NCI-H460 (cell line): ENCODE measurements around the gene GPSM3. TPM values are rescaled to one million over a fixed set of nuclear protein-coding genes. Genes with fewer than 3 reads are reported as not detected.
A peak's percentile ranks its signal among the peaks of the same experiment; 100 is the strongest.

Experiments
- DNase-seq: peaks from one replicate; pipeline ENCODE4 v3.0.0-alpha.2; 2016; ENCODE audit warnings: low read depth; ENCODE audit errors: extremely low read depth
- total RNA-seq: library from RNA; depleted of rRNA; stranded (reverse); fragments of >200 nt; shearing (Covaris generic); gene quantifications from 2 replicates; pipeline ENCODE4 v1.2.3, GENCODE V29; 2014

The GPSM3 gene
- total RNA-seq, 1 experiment from 2014 or later, result 0.92 TPM

GRCh38 chr6:32175711-32176475 lies 16.6 kb downstream of the GPSM3 start, which contains the start of gene AGPAT1:
AGPAT1 (minus strand) TSS chr6:32176084; CDS start chr6:32171496, 4,588 bp downstream.
- DNase-seq, result peak; percentile 90

GRCh38 chr6:32175322-32175710 lies 17.1 kb downstream of the GPSM3 start:
- no peak for DNase-seq

- no peak for DNase-seq
Measured at GRCh38 chr6:32174416-32174815, 18.0 kb downstream of the GPSM3 start.

- no peak for DNase-seq
Measured at GRCh38 chr6:32173051-32173727, 19.3 kb downstream of the GPSM3 start.

GRCh38 chr6:32171234-32171633 lies 21.2 kb downstream of the GPSM3 start:
- no peak for DNase-seq

- no peak for DNase-seq
Measured at GRCh38 chr6:32170294-32170693, 22.1 kb downstream of the GPSM3 start.

GRCh38 chr6:32168807-32169591 lies 23.4 kb downstream of the GPSM3 start:
- DNase-seq, result no peak

GRCh38 chr6:32168350-32168749 lies 24.1 kb downstream of the GPSM3 start:
- DNase-seq, result no peak

GRCh38 chr6:32167761-32168262 lies 24.6 kb downstream of the GPSM3 start:
- DNase-seq, result no peak

- DNase-seq, result no peak
Measured at GRCh38 chr6:32167154-32167760, 25.2 kb downstream of the GPSM3 start.

GRCh38 chr6:32166411-32167061 lies 25.9 kb downstream of the GPSM3 start:
- DNase-seq, result no peak

GRCh38 chr6:32164295-32164694 lies 28.1 kb downstream of the GPSM3 start, which contains the start of gene EGFL8:
EGFL8 (plus strand) TSS chr6:32164595; CDS start chr6:32166166, 1,571 bp downstream.
- DNase-seq, result no peak

- no peak for DNase-seq
Measured at GRCh38 chr6:32163559-32164258, 28.7 kb downstream of the GPSM3 start.

- DNase-seq, result no peak
Measured at GRCh38 chr6:32158052-32158451, 34.4 kb downstream of the GPSM3 start.

- DNase-seq, result no peak
Measured at GRCh38 chr6:32156891-32157290, 35.6 kb downstream of the GPSM3 start.

GRCh38 chr6:32154514-32155161 lies 37.8 kb downstream of the GPSM3 start:
- peak; percentile 56 for DNase-seq

- DNase-seq, result peak; percentile 70
Measured at GRCh38 chr6:32153564-32154513, 38.6 kb downstream of the GPSM3 start, which contains the start of gene PPT2. PPT2 (plus strand) TSS chr6:32154141; CDS start chr6:32154595, 454 bp downstream.
